Activated T-cell treated with anti-CD3 and anti-CD28 coated beads, Interleukin-2, amount 50 U/mL, for 24 hours (primary cell): ENCODE measurements around the gene TEX13C.

Source experiments
- DNase-seq: peaks from one replicate; pipeline ENCODE4 v3.0.0-alpha.2; 2020
- H3K27ac Mint-ChIP-seq: 2 replicates; pipeline ENCODE4 v1.8.0; 2020; ENCODE audit warnings: mild to moderate bottlenecking, mixed read lengths
- H3K27me3 Mint-ChIP-seq: 2 replicates; pipeline ENCODE4 v1.8.0; 2020; ENCODE audit warnings: mixed read lengths
- H3K36me3 Mint-ChIP-seq: 2 replicates; pipeline ENCODE4 v1.8.0; 2020; ENCODE audit warnings: low read depth, mixed read lengths
- H3K4me1 Mint-ChIP-seq: 2 replicates; pipeline ENCODE4 v1.8.0; 2020; ENCODE audit warnings: low read depth, mixed read lengths
- H3K4me3 Mint-ChIP-seq: 2 replicates; pipeline ENCODE4 v1.8.0; 2020; ENCODE audit warnings: mild to moderate bottlenecking, moderate library complexity, mixed read lengths
- H3K9me3 Mint-ChIP-seq: 2 replicates; pipeline ENCODE4 v1.8.0; 2020; ENCODE audit warnings: mixed read lengths

Gene TEX13C

DNA sequence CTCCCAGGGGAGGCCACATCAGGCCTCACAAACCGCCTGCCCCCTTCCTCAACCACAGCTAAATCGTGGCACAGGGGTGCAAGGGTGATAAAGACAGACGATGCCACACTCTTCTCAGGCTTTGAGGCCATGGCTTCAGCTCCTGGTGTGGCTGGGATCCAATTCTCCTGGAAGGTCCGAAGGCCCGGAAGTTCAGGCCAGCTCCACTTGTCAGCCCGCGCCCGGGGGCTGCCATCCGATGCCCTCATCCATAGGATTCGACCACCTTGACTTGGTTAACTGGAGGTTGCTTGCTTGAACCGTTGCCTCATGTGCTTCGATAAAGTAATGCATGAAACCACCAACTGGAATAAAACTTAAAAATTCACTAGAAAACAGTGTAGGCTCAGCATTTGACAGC is 8.2 kb downstream of the TEX13C start:
- no peak overlapping the region for H3K27ac Mint-ChIP-seq
- no peaks in the 10 kb centered on the region for H3K9me3 Mint-ChIP-seq

DNA sequence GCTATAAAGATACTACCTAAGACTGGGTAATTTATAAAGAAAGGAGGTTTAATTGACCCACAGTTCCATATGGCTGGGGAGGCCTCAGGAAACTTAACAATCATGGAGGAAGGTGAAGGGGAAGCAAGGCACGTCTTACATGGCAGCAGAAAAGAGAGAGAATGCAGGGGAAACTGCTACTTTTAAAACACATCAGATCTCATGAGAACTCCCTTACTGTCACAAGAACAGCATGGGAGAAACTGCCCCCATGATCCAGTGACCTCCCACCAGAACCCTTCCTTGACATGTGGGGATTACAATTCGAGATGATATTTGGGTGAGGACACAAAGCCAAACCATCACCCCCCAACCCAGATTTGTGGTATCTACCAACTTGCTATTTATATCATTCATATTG is 13.9 kb downstream of the TEX13C start:
- Mint-ChIP-seq H3K27me3 (peaks cover 27% of the 10 kb centered on the region), H3K4me1 (no peaks in the 10 kb centered on the region), H3K36me3 (no peaks in the 10 kb centered on the region), H3K27ac (no peak overlapping the region), H3K4me3 (no peak overlapping the region), H3K9me3 (no peaks in the 10 kb centered on the region)
- DNase-seq: no peak

More for the DNA sequence above, 8.2 kb downstream of the TEX13C start:
- H3K4me1 Mint-ChIP-seq: no peaks in the 10 kb centered on the region
- H3K4me3 Mint-ChIP-seq: no peak overlapping the region
- peaks cover 13% of the 10 kb centered on the region for H3K27me3 Mint-ChIP-seq
- no peaks in the 10 kb centered on the region for H3K36me3 Mint-ChIP-seq
- no peak for DNase-seq

DNA sequence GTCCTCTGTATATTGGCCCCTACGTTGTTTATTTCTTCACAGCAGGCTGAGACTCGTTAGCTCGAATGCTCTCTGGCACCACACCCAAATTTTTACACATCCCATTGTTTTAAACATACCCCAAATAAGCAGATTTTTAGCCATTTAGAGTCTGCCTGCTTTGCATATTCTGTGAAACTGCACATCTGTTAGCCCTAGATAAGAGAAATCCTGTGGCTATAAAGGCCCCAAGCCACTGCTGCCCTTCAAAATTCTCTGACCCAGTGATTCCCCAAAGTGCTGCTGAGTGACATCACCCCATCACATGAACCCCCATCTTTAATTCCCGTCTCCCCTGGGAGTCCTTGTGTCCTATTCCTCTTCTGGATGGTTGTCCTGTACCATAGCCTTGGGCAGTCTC is 20.8 kb downstream of the TEX13C start:
- DNase-seq: no peak
- peaks cover 38% of the 10 kb centered on the region for H3K27me3 Mint-ChIP-seq
- no peaks in the 10 kb centered on the region for H3K36me3 Mint-ChIP-seq
- H3K4me3 Mint-ChIP-seq: no peak overlapping the region
- no peaks in the 10 kb centered on the region for H3K9me3 Mint-ChIP-seq
- no peak overlapping the region for H3K27ac Mint-ChIP-seq
- H3K4me1 Mint-ChIP-seq: no peaks in the 10 kb centered on the region

DNA sequence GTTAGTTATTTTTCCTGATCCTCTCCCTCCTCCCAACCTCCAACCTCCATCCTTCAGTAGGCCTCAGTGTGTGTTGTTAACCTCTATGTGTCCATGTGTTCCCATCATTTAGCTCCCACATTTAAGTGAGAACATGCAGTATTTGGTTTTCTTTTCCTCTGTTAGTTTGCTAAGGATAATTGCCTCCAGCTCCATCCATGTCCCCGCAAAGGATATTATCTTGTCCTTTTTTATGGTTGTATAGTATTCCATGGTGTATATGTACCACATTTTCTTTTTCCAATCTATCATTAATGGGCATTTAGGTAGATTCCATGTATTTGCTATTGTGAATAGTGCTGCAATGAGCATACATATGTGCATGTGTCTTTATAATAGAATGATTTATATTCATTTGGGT is 54.5 kb downstream of the TEX13C start:
- no peak for DNase-seq
- Mint-ChIP-seq H3K9me3 (no peaks in the 10 kb centered on the region), H3K4me1 (no peaks in the 10 kb centered on the region), H3K27ac (no peak overlapping the region), H3K4me3 (no peak overlapping the region), H3K36me3 (no peaks in the 10 kb centered on the region), H3K27me3 (peaks cover 28% of the 10 kb centered on the region)
